Osteoblast (primary cell): ENCODE measurements around the gene SHISA8. TPM values are rescaled to one million over a fixed set of nuclear protein-coding genes. Genes with fewer than 3 reads are reported as not detected.

Experiments used
- DNase-seq: peaks from one replicate; pipeline ENCODE4 v3.0.0; 2011; ENCODE audit warnings: low spot score, mixed read lengths; ENCODE audit not compliant: insufficient read length; ENCODE audit errors: missing footprints
- H2AFZ ChIP-seq: 2 replicates; pipeline ENCODE4 v1.6.0; 2011; ENCODE audit warnings: mild to moderate bottlenecking, low read length
- H3K27ac ChIP-seq: 2 replicates; pipeline ENCODE4 v1.5.1; 2011; ENCODE audit warnings: mild to moderate bottlenecking, low read depth, low read length, moderate library complexity
- H3K27me3 ChIP-seq: 2 replicates; pipeline ENCODE4 v1.6.0; 2012; ENCODE audit warnings: mild to moderate bottlenecking, control low read depth, inconsistent platforms, low read length, moderate library complexity; ENCODE audit not compliant: insufficient read depth
- H3K36me3 ChIP-seq: 2 replicates; pipeline ENCODE4 v1.5.1; 2011; ENCODE audit warnings: mild to moderate bottlenecking, low read length, control low read depth, moderate library complexity; ENCODE audit not compliant: insufficient read depth
- H3K4me1 ChIP-seq: 2 replicates; pipeline ENCODE4 v1.5.1; 2011; ENCODE audit warnings: mild to moderate bottlenecking, low read length, control low read depth, moderate library complexity; ENCODE audit not compliant: insufficient read depth
- H3K4me2 ChIP-seq: 2 replicates; pipeline ENCODE4 v1.6.0; 2011; ENCODE audit warnings: mild to moderate bottlenecking, low read length; ENCODE audit not compliant: insufficient read depth
- H3K4me3 ChIP-seq: fragments of 200-600 bp; sonication (generic); 3 replicates; pipeline ENCODE4 v1.5.1; 2012; ENCODE audit warnings: mild to moderate bottlenecking, low read length, inconsistent platforms; ENCODE audit not compliant: insufficient read depth
- H3K79me2 ChIP-seq: 2 replicates; pipeline ENCODE4 v1.6.0; 2012; ENCODE audit warnings: mild to moderate bottlenecking, low read length, control low read depth, inconsistent platforms; ENCODE audit not compliant: insufficient read depth
- H3K9me3 ChIP-seq: 2 replicates; pipeline ENCODE4 v1.5.1; 2011; ENCODE audit warnings: low read depth, low read length, control low read depth
- H4K20me1 ChIP-seq: 2 replicates; pipeline ENCODE4 v1.6.0; 2012; ENCODE audit warnings: mild to moderate bottlenecking, low read length, control low read depth; ENCODE audit not compliant: insufficient read depth
- CTCF ChIP-seq: IDR thresholded peaks from 2 replicates; pipeline ENCODE4 v1.5.1; 2011; ENCODE audit warnings: mild to moderate bottlenecking, low read depth, low read length, moderate library complexity; ENCODE audit errors: extremely low read depth
- total RNA-seq: library from RNA; depleted of rRNA; stranded (reverse); fragments of >200 nt; gene quantifications from 2 replicates; pipeline ENCODE4 v1.2.3, GENCODE V29; 2012

Gene SHISA8
- total RNA-seq, 1 donor = not detected

GRCh38 chr22:41948142-41948541 is 33.3 kb upstream of the SHISA8 start:
- H4K20me1 ChIP-seq = no peaks in the 10 kb centered on the region
- no peaks in the 10 kb centered on the region for H3K9me3 ChIP-seq
- H3K4me2 ChIP-seq = no peak overlapping the region
- no peak overlapping the region for H3K27ac ChIP-seq
- H3K4me3 ChIP-seq = no peak overlapping the region
- H3K4me1 ChIP-seq = peaks cover 18% of the 10 kb centered on the region
- no peaks in the 10 kb centered on the region for H3K27me3 ChIP-seq
- no peak for DNase-seq
- H3K36me3 ChIP-seq = peaks cover 3% of the 10 kb centered on the region
- no peak for TF ChIP-seq CTCF
- H3K79me2 ChIP-seq = peaks cover 9% of the 10 kb centered on the region
- no peak overlapping the region for H2AFZ ChIP-seq

GRCh38 chr22:41947424-41948080 is 32.7 kb upstream of the SHISA8 start:
- Histone ChIP-seq H4K20me1 (no peaks in the 10 kb centered on the region), H3K27ac (peak overlapping the region; percentile 63), H3K9me3 (no peaks in the 10 kb centered on the region), H3K4me3 (peak overlapping the region; percentile 96), H3K4me1 (peaks cover 18% of the 10 kb centered on the region), H3K4me2 (peak overlapping the region; percentile 99), H3K79me2 (peaks cover 9% of the 10 kb centered on the region), H3K36me3 (peaks cover 4% of the 10 kb centered on the region), H3K27me3 (no peaks in the 10 kb centered on the region), H2AFZ (peak overlapping the region; percentile 100)
- no peak for TF ChIP-seq CTCF
- no peak for DNase-seq

- Histone ChIP-seq H3K36me3 (peaks cover 4% of the 10 kb centered on the region), H3K27ac (peak within 1 kb of the TSS; percentile 78), H3K9me3 (no peaks in the 10 kb centered on the region), H3K4me1 (peaks cover 18% of the 10 kb centered on the region), H3K79me2 (peaks cover 9% of the 10 kb centered on the region), H3K27me3 (no peaks in the 10 kb centered on the region), H3K4me2 (peak within 1 kb of the TSS; percentile 99), H4K20me1 (no peaks in the 10 kb centered on the region), H3K4me3 (peak within 1 kb of the TSS; percentile 96), H2AFZ (peak within 1 kb of the TSS; percentile 100)
- TF ChIP-seq CTCF = no peak
- peak; percentile 97 for DNase-seq
These were observed 32.0 kb upstream of the SHISA8 start, which contains the start of gene CENPM for GRCh38 chr22:41946629-41947423. CENPM (minus strand) TSS chr22:41947152; CDS start chr22:41947076, 76 bp downstream.

GRCh38 chr22:41943661-41944209 is 28.9 kb upstream of the SHISA8 start:
- TF ChIP-seq CTCF = no peak
- no peaks in the 10 kb centered on the region for H3K27me3 ChIP-seq
- H3K4me1 ChIP-seq = peaks cover 30% of the 10 kb centered on the region
- no peak for DNase-seq
- peaks cover 5% of the 10 kb centered on the region for H4K20me1 ChIP-seq
- no peak overlapping the region for H3K4me3 ChIP-seq
- peak overlapping the region; percentile 37 for H3K4me2 ChIP-seq
- no peak overlapping the region for H2AFZ ChIP-seq
- H3K27ac ChIP-seq = peak overlapping the region; percentile 0
- H3K79me2 ChIP-seq = peaks cover 9% of the 10 kb centered on the region
- H3K9me3 ChIP-seq = no peaks in the 10 kb centered on the region
- peaks cover 4% of the 10 kb centered on the region for H3K36me3 ChIP-seq
